ENCODE results near the gene AHNAK. TPM values are rescaled to one million over a fixed set of nuclear protein-coding genes. Genes with fewer than 3 reads are reported as not detected.

Gene AHNAK
- total RNA-seq, 4 donors from 2014 or later: 374 to 1,261 (median 571) TPM

- H3K4me1 ChIP-seq: peaks cover 45 to 46% of the 10 kb centered on the region in 2 donors
- H3K36me3 ChIP-seq: no peaks in the 10 kb centered on the region
- H3K27me3 ChIP-seq: no peaks in the 10 kb centered on the region
- intact Hi-C loops (cut with DNase I; ENCODE audit: low total_unique reads): no loop called here
- DNase-seq (no peak), ATAC-seq (no peak)
- TF ChIP-seq CTCF (IDR thresholded peaks at IDR 0.05 in 4 of 5, conservative IDR thresholded peaks at IDR 0.05 in 1 of 5): no peak
- TF ChIP-seq POLR2A (IDR thresholded peaks at IDR 0.05): no peak
- H3K4me3 ChIP-seq: no peak overlapping the region
- H3K27ac ChIP-seq: peak overlapping the region in 3 of 4 donors; percentile 28 to 57 (median 57)
- no peaks in the 10 kb centered on the region for H3K9me3 ChIP-seq
- in situ Hi-C loops (cut with MboI; ENCODE audit: low sequenced_read_pairs in 4 of 4): loop anchor here in 1 of 4 donors (25.0 kb wide), 1 partner anchor 136 kb away; the partner anchor contains the start of gene AHNAK
Measured at GRCh38 chr11:62401356-62401755, 145.2 kb downstream of the AHNAK start.

- intact Hi-C loops (cut with DNase I; ENCODE audit: low total_unique reads): no loop called here
- ATAC-seq (peak; percentile 55 to 74), DNase-seq (peak; percentile 49 to 80)
- Histone ChIP-seq H3K36me3 (no peaks in the 10 kb centered on the region), H3K4me3 (no peak overlapping the region), H3K4me1 (peaks cover 45 to 46% of the 10 kb centered on the region in 2 donors), H3K27me3 (no peaks in the 10 kb centered on the region), H3K9me3 (no peaks in the 10 kb centered on the region), H3K27ac (peak overlapping the region; percentile 1 to 57 (median 57))
- in situ Hi-C loops (cut with MboI; ENCODE audit: low sequenced_read_pairs in 4 of 4): loop anchor here in 1 of 4 donors (25.0 kb wide), 1 partner anchor 137 kb away; the partner anchor contains the start of gene AHNAK
- TF ChIP-seq POLR2A (IDR thresholded peaks at IDR 0.05) (no peak), CTCF (IDR thresholded peaks at IDR 0.05 in 4 of 5, conservative IDR thresholded peaks at IDR 0.05 in 1 of 5) (no peak)
Measured at GRCh38 chr11:62400760-62401159, 145.8 kb downstream of the AHNAK start.

GRCh38 chr11:62400281-62400680 is 146.3 kb downstream of the AHNAK start:
- in situ Hi-C loops (cut with MboI; ENCODE audit: low sequenced_read_pairs in 4 of 4): loop anchor here in 1 of 4 donors (25.0 kb wide), 1 partner anchor 137 kb away; the partner anchor contains the start of gene AHNAK
- H3K4me3 ChIP-seq: no peak overlapping the region
- H3K36me3 ChIP-seq: no peaks in the 10 kb centered on the region
- peaks cover 45 to 48% of the 10 kb centered on the region in 2 donors for H3K4me1 ChIP-seq
- H3K9me3 ChIP-seq: no peaks in the 10 kb centered on the region
- TF ChIP-seq CTCF (IDR thresholded peaks at IDR 0.05 in 4 of 5, conservative IDR thresholded peaks at IDR 0.05 in 1 of 5) (no peak), POLR2A (IDR thresholded peaks at IDR 0.05) (no peak)
- intact Hi-C loops (cut with DNase I; ENCODE audit: low total_unique reads): no loop called here
- ATAC-seq (no peak), DNase-seq (no peak)
- H3K27me3 ChIP-seq: no peaks in the 10 kb centered on the region
- peak overlapping the region; percentile 1 to 57 (median 57) for H3K27ac ChIP-seq

GRCh38 chr11:62399878-62400266 is 146.7 kb downstream of the AHNAK start:
- in situ Hi-C loops (cut with MboI; ENCODE audit: low sequenced_read_pairs in 4 of 4): loop anchor here (10.0 to 25.0 kb wide), 4 partner anchors 137 to 462 kb away; partner anchors contain the start of genes LRRN4CL (in 2 of the 4), UBXN1 (in 2 of the 4) and AHNAK (in 1 of the 4)

More at GRCh38 chr11:62399878-62400266, 146.7 kb downstream of the AHNAK start:
- no peak for DNase-seq
- no peak for ATAC-seq
- Histone ChIP-seq H3K27me3 (no peaks in the 10 kb centered on the region), H3K4me3 (no peak overlapping the region), H3K27ac (peak overlapping the region in 3 of 4 donors; percentile 45 to 57 (median 57)), H3K36me3 (no peaks in the 10 kb centered on the region), H3K4me1 (peaks cover 45 to 49% of the 10 kb centered on the region in 2 donors), H3K9me3 (no peaks in the 10 kb centered on the region)
- TF ChIP-seq CTCF (IDR thresholded peaks at IDR 0.05 in 4 of 5, conservative IDR thresholded peaks at IDR 0.05 in 1 of 5): no peak
- no peak for TF ChIP-seq POLR2A (IDR thresholded peaks at IDR 0.05)
- intact Hi-C loops (cut with DNase I; ENCODE audit: low total_unique reads): loop anchor here (2.0 to 5.0 kb wide), 2 partner anchors 19 to 202 kb away; partner anchors contain the start of genes MTA2 and SCGB1A1
